ENCODE measurements around the gene MAPKAPK5. TPM values are rescaled to one million over a fixed set of nuclear protein-coding genes. Genes with fewer than 3 reads are reported as not detected.

MAPKAPK5 gene
- total and polyA plus RNA-seq, 2 of the 13 experiments (the other 11 are each of a cell fraction or from before 2014, with no cell fraction given) = 43.2 to 58.2 TPM

DNA sequence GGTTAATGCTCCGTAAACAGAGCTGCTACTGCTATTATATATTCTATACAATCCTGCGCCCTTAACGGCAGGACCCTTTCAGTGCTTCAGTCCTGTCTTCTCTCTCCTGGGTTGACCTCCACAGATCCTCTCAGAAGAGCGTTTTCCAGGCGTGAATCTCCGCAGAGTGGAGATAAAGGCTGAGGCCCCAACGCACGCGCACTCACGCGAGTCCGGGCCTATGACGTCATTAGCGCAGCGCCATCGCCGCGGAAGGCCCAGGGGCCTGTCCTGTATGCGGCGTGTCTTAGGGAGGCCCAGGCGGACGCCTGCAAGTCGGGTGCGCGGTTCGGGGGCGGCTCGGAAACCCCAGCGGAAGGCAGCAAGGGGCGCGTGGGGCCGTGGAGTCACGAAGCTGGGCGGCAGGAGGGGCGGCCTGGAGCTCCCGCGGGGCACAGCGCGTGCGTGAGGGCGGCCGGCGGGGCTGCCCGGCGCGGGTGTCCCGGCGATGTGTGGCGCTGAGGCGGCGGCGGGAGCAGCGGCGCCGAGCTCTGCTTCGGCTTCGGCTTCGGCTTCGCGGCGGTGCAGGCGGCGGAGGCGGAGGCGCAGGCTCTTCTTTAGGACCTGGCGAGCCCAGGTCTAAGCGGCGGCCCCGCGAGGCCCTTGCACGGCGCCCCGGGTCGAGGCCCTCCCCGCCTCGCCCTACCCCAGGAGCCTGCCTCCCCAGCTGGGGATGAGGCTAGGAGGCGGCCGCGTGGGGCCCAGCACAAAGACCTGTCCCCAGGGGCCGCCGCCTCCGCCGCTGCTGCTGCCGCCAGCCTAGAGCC, at the start of gene MAPKAPK5 (continued):
- TF ChIP-seq ZNF747 (CRISPR knock-in tag; IDR thresholded peaks at IDR 0.05; ENCODE audit: borderline replicate concordance) (peak; percentile 71; the same call in 1 of the 2 replicates), MAF1 (CRISPR knock-in tag; IDR thresholded peaks at IDR 0.05; ENCODE audit: borderline replicate concordance) (no peak), ZNF598 (CRISPR knock-in tag; IDR thresholded peaks at IDR 0.05; ENCODE audit: borderline replicate concordance) (no peak), ZNF333 (CRISPR knock-in tag; IDR thresholded peaks at IDR 0.05; ENCODE audit: borderline replicate concordance) (peak; percentile 73; the same call in 1 of the 2 replicates), JUNB (CRISPR knock-in tag; IDR thresholded peaks at IDR 0.05; ENCODE audit: borderline replicate concordance) (no peak), PBX3 (CRISPR knock-in tag; IDR thresholded peaks at IDR 0.05; ENCODE audit: borderline replicate concordance) (0 out of 2 replicates have a peak, but pooled peaks have one; percentile 45), TBP (CRISPR knock-in tag; IDR thresholded peaks at IDR 0.05) (peak; percentile 59; the same call in 1 of the 2 replicates), MNT (IDR thresholded peaks at IDR 0.05) (peak; percentile 66), ZNF44 (CRISPR knock-in tag; IDR thresholded peaks at IDR 0.05) (peak; percentile 71; the same call in 1 of the 2 replicates), ZNF180 (CRISPR knock-in tag; IDR thresholded peaks at IDR 0.05; ENCODE audit: borderline replicate concordance, low read depth) (0 out of 2 replicates have a peak, but pooled peaks have one; percentile 68), MBNL3 (CRISPR knock-in tag; conservative IDR thresholded peaks at IDR 0.05) (no peak), ATF7-NPFF (CRISPR knock-in tag; IDR thresholded peaks at IDR 0.05; ENCODE audit: low read depth) (peak; percentile 39; the same call in 1 of the 2 replicates), KDM6A (CRISPR knock-in tag; IDR thresholded peaks at IDR 0.05; ENCODE audit: low read depth) (no peak; the same call in 1 of the 2 replicates), POLR2A (IDR thresholded peaks at IDR 0.05; ENCODE audit: insufficient read depth in 1 of 2, low read depth in 2 of 2, low read length in 2 of 2) (peak; percentile 81 to 91), HOXA3 (CRISPR knock-in tag; IDR thresholded peaks at IDR 0.05) (peak; percentile 97), RELA (CRISPR knock-in tag; IDR thresholded peaks at IDR 0.05) (0 out of 2 replicates have a peak, but pooled peaks have one; percentile 70), ZNF558 (CRISPR knock-in tag; IDR thresholded peaks at IDR 0.05; ENCODE audit: borderline replicate concordance) (no peak), ZKSCAN8 (CRISPR knock-in tag; IDR thresholded peaks at IDR 0.05; ENCODE audit: borderline replicate concordance) (no peak), NAIF1 (CRISPR knock-in tag; IDR thresholded peaks at IDR 0.05; ENCODE audit: borderline replicate concordance) (no peak), MEF2D (CRISPR knock-in tag; IDR thresholded peaks at IDR 0.05) (no peak), KLF6 (CRISPR knock-in tag; IDR thresholded peaks at IDR 0.05) (no peak; the same call in 1 of the 2 replicates), TBL1XR1 (IDR thresholded peaks at IDR 0.05; ENCODE audit: borderline replicate concordance, low read length, partially characterized antibody) (peak; percentile 68), ZNF205 (CRISPR knock-in tag; IDR thresholded peaks at IDR 0.05) (0 out of 2 replicates have a peak, but pooled peaks have one; percentile 40), BRCA1 (CRISPR knock-in tag; IDR thresholded peaks at IDR 0.05) (no peak), TBX2 (CRISPR knock-in tag; IDR thresholded peaks at IDR 0.05; ENCODE audit: borderline replicate concordance) (peak; percentile 82; the same call in 1 of the 2 replicates)
- TF ChIP-seq, protein P1, sequence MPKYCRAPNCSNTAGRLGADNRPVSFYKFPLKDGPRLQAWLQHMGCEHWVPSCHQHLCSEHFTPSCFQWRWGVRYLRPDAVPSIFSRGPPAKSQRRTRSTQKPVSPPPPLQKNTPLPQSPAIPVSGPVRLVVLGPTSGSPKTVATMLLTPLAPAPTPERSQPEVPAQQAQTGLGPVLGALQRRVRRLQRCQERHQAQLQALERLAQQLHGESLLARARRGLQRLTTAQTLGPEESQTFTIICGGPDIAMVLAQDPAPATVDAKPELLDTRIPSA (CRISPR knock-in tag; IDR thresholded peaks at IDR 0.05; ENCODE audit: borderline replicate concordance) = no peak

Measured in HepG2 (cell line).